MCF 10A (cell line): Measurements from ENCODE around the gene GRB14. TPM values are rescaled to one million over a fixed set of nuclear protein-coding genes. Genes with fewer than 3 reads are reported as not detected.
A peak's percentile ranks its signal among the peaks of the same experiment; 100 is the strongest.

Experiments
- BruUV-seq: library from RNA; stranded (reverse); fragments of 400-500 nt; replicated peaks from 2 replicates; lab custom pipeline; 2021; lab: Mats Ljungman, UMichigan
- CTCF ChIA-PET: fragments of 300-600 bp; sonication (Branson Sonifier 250); formaldehyde crosslinking; extraction: SDS; loops from one replicate; lab custom pipeline; 2021; ENCODE audit warnings: antibody characterized with exemption, inconsistent platforms; lab: Yijun Ruan, JAX
- POLR2A ChIA-PET: fragments of 300-600, 350-650 bp; sonication (Branson Sonifier 250); formaldehyde crosslinking; extraction: SDS; loops from one replicate; lab custom pipeline; 2020; ENCODE audit warnings: antibody characterized with exemption, inconsistent platforms; lab: Yijun Ruan, JAX
- DNase-seq: peaks from one replicate; pipeline ENCODE4 v3.0.0-alpha.2; 2018; ENCODE audit not compliant: unreplicated experiment
- H3K27ac Mint-ChIP-seq: one replicate; pipeline ENCODE4 v1.8.0; 2022; ENCODE audit warnings: mild to moderate bottlenecking, low read depth, mixed read lengths; ENCODE audit not compliant: unreplicated experiment
- H3K27me3 Mint-ChIP-seq: one replicate; pipeline ENCODE4 v1.8.0; 2022; ENCODE audit warnings: mixed read lengths; ENCODE audit not compliant: insufficient read depth, unreplicated experiment
- H3K36me3 Mint-ChIP-seq: one replicate; pipeline ENCODE4 v1.8.0; 2022; ENCODE audit warnings: mild to moderate bottlenecking, moderate library complexity, mixed read lengths; ENCODE audit not compliant: insufficient read depth, unreplicated experiment
- H3K4me1 Mint-ChIP-seq: one replicate; pipeline ENCODE4 v1.8.0; 2022; ENCODE audit warnings: mixed read lengths; ENCODE audit not compliant: insufficient read depth, unreplicated experiment
- H3K4me3 Mint-ChIP-seq: one replicate; pipeline ENCODE4 v1.8.0; 2022; ENCODE audit warnings: mild to moderate bottlenecking, moderate library complexity, mixed read lengths; ENCODE audit not compliant: unreplicated experiment
- H3K9me3 Mint-ChIP-seq: one replicate; pipeline ENCODE4 v1.8.0; 2022; ENCODE audit warnings: mixed read lengths; ENCODE audit not compliant: unreplicated experiment
- CTCF ChIP-seq: fragments of 200-600 bp; IDR thresholded peaks from one replicate; pipeline ENCODE4 v1.8.0; 2022; ENCODE audit warnings: antibody characterized with exemption, mild to moderate bottlenecking; ENCODE audit not compliant: unreplicated experiment
- intact Hi-C: fragments of 100-400 bp; cut with micrococcal nuclease; formaldehyde crosslinking; loops from 2 replicates; pipeline ENCODE4 v1.14.1; 2022
- total RNA-seq: library from RNA; stranded (reverse); gene quantifications from 2 replicates; pipeline ENCODE4 v1.2.3, GENCODE V29; 2022

GRB14 gene
- total RNA-seq, 1 experiment from 2014 or later, result 2.0 TPM

- Mint-ChIP-seq H3K4me1 (peaks cover 15% of the 10 kb centered on the region), H3K36me3 (no peaks in the 10 kb centered on the region), H3K27me3 (no peaks in the 10 kb centered on the region), H3K4me3 (no peak overlapping the region), H3K27ac (no peak overlapping the region), H3K9me3 (peaks cover 30% of the 10 kb centered on the region)
- no peak for DNase-seq
- intact Hi-C loops, result no loop called here
- POLR2A ChIA-PET, result interaction anchor here (0.7 to 1.6 kb wide), 2 partner anchors 9 to 416 kb away, joined by 3 read pairs; no protein-coding TSS in a partner anchor
- TF ChIP-seq CTCF, result no peak
- CTCF ChIA-PET, result interaction anchor here (0.6 to 1.8 kb wide), 5 partner anchors 19 to 1361 kb away, joined by 3 to 10 read pairs (median 3); no protein-coding TSS in a partner anchor
- no TSS peak for BruUV-seq
Measured at GRCh38 chr2:164515734-164516133, 105.5 kb downstream of the GRB14 start.

GRCh38 chr2:164515030-164515429 is 106.3 kb downstream of the GRB14 start:
- H3K27me3 Mint-ChIP-seq, result no peaks in the 10 kb centered on the region
- no peak for TF ChIP-seq CTCF
- CTCF ChIA-PET, result interaction anchor here (0.6 to 1.8 kb wide), 5 partner anchors 18 to 1329 kb away, joined by 3 to 10 read pairs (median 3); no protein-coding TSS in a partner anchor
- peak; percentile 11 for DNase-seq
- peaks cover 30% of the 10 kb centered on the region for H3K9me3 Mint-ChIP-seq
- H3K27ac Mint-ChIP-seq, result peak overlapping the region; percentile 53
- no peak overlapping the region for H3K4me3 Mint-ChIP-seq
- BruUV-seq, result no TSS peak
- intact Hi-C loops, result no loop called here
- H3K4me1 Mint-ChIP-seq, result peaks cover 15% of the 10 kb centered on the region
- POLR2A ChIA-PET, result interaction anchor here (0.6 to 1.6 kb wide), 3 partner anchors 8 to 1341 kb away, joined by 3 to 4 read pairs (median 3); no protein-coding TSS in a partner anchor
- H3K36me3 Mint-ChIP-seq, result no peaks in the 10 kb centered on the region

- TF ChIP-seq CTCF, result no peak
- BruUV-seq, result no TSS peak
- ChIA-PET CTCF (interaction anchor here (0.7 to 1.8 kb wide), 3 partner anchors 24 to 99 kb away, joined by 3 to 10 read pairs (median 3); no protein-coding TSS in a partner anchor), POLR2A (interaction anchor here (0.6 to 1.6 kb wide), 3 partner anchors 8 to 1340 kb away, joined by 3 to 4 read pairs (median 3); no protein-coding TSS in a partner anchor)
- Mint-ChIP-seq H3K4me3 (no peak overlapping the region), H3K9me3 (peaks cover 30% of the 10 kb centered on the region), H3K36me3 (no peaks in the 10 kb centered on the region), H3K27me3 (no peaks in the 10 kb centered on the region), H3K4me1 (peaks cover 15% of the 10 kb centered on the region), H3K27ac (peak overlapping the region; percentile 53)
- intact Hi-C loops, result no loop called here
- DNase-seq, result peak; percentile 86
Measured at GRCh38 chr2:164514491-164514890, 106.8 kb downstream of the GRB14 start.

GRCh38 chr2:164512871-164513270 is 108.4 kb downstream of the GRB14 start:
- intact Hi-C loops, result no loop called here
- peaks cover 15% of the 10 kb centered on the region for H3K4me1 Mint-ChIP-seq
- no TSS peak for BruUV-seq
- no peak for TF ChIP-seq CTCF
- no peaks in the 10 kb centered on the region for H3K36me3 Mint-ChIP-seq
- no peak overlapping the region for H3K4me3 Mint-ChIP-seq
- DNase-seq, result no peak
- peaks cover 15% of the 10 kb centered on the region for H3K9me3 Mint-ChIP-seq
- POLR2A ChIA-PET, result interaction anchor here (0.6 to 0.8 kb wide), 2 partner anchors 12 to 857 kb away, joined by 3 to 4 read pairs; no protein-coding TSS in a partner anchor
- H3K27me3 Mint-ChIP-seq, result no peaks in the 10 kb centered on the region
- H3K27ac Mint-ChIP-seq, result no peak overlapping the region
- CTCF ChIA-PET, result interaction anchor here (0.6 to 1.0 kb wide), 3 partner anchors 20 to 1340 kb away, joined by 3 to 6 read pairs (median 3); no protein-coding TSS in a partner anchor
